HG02852 (cell line): ENCODE measurements around the gene KIAA0825.
"Not testable (repeated sequence)": the region's sequence is repeated elsewhere in the genome, so short reads cannot be mapped to it uniquely, and the experiment has no call there.

Experiments
- ATAC-seq: cut with Tn5 transposase; IDR thresholded peaks from one replicate; pipeline ENCODE4 v1.9.1; 2021; ENCODE audit warnings: mild to moderate bottlenecking, moderate library complexity; ENCODE audit not compliant: unreplicated experiment

KIAA0825 gene

DNA sequence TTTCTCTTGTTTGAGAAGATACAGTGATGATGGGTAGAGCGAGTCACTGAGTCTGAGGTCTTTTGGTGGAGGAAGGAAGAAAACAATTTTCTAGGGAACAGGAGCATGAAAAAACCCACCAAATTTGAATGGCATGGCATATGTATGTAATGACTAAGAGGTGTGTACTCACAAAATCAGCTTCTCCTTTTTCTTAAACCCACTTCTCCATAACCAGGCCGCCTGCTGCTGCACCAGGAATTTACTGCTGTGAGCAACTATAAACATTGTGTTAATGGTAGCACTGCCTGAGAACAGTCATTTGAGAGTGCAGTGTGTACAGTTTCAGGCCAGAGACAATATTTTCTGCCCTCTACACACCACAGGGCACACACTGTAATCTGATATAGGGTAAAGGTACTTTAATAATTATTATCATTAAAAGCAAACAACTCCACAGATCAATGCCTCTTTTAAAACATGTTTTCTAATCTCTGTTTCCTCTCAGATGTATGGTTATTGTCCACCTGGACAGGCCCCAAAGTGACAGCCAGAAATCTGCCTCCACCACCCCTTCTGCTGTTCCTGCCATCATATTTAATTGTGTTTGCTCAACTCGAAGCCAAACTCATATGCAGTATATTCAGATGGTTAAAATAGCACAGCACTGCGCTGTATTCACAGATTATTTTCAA is 241.6 kb downstream of the KIAA0825 start:
- ATAC-seq: no peak

- no peak for ATAC-seq
Measured at GRCh38 chr5:94375801-94376200, 242.6 kb downstream of the KIAA0825 start.

DNA sequence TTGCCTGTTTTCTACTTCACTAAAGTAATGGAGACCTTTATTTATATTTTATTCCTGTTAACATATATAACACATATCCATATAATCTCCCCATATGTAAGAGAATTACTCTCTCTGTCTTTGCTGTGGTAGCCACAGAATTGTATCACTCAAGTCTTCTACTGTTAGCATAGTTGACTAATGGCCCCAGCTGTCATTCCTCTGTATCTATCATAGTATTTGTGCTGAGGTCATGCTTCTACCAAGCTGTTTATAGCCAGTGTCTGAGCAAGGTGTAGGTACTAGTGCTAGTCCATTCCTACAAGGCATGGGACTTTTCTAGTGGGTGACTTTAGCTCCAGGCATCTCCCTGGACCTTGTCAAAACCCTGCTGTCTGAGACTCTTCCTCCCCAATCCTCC is 244.1 kb downstream of the KIAA0825 start:
- no peak for ATAC-seq

DNA sequence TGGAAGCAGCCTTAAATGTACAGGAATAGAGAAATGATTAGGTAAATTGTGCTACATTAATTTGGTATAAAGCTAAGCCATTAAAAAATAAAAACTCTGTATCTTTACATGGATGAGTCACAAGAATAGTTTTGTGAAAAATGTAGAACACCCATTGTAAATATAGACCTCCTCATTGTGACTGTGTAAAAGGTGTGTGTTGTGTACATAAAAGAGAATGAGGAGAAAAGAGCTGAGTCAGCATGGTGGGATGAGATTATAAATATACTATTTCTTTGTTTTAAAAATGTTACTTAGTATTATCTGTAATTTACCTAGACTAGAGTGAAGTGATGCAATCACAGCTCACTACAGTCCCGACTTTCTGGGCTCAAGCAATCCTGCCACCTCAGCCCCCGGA is 250.5 kb downstream of the KIAA0825 start:
- ATAC-seq: no peak

- no peak for ATAC-seq
Measured at GRCh38 chr5:94366811-94367210, 251.6 kb downstream of the KIAA0825 start.

GRCh38 chr5:94362857-94363256 is 255.5 kb downstream of the KIAA0825 start:
- ATAC-seq: no peak

GRCh38 chr5:94361832-94362796 is 256.3 kb downstream of the KIAA0825 start:
- ATAC-seq: no peak

GRCh38 chr5:94361161-94361560 is 257.2 kb downstream of the KIAA0825 start:
- no peak for ATAC-seq

GRCh38 chr5:94360382-94361130 is 257.8 kb downstream of the KIAA0825 start:
- ATAC-seq: no peak

DNA sequence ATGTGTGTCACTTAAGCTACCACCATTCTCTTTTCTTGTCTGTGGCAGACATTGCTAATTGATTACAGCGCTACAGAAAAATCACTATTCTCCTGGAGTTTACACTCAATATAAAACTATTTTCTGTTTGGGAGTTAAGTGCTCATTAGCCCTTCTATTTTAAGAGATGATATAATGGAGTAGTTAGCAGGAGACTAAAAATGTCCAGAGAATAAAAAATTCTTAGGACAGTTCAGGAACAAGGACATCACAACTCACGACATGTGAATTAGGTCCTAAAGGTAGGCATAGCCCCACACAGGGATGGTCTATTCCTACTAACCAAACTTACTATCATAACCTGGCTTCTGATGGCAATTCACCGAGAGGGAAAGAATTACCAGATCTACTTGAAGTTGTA is 258.5 kb downstream of the KIAA0825 start:
- no peak for ATAC-seq

DNA sequence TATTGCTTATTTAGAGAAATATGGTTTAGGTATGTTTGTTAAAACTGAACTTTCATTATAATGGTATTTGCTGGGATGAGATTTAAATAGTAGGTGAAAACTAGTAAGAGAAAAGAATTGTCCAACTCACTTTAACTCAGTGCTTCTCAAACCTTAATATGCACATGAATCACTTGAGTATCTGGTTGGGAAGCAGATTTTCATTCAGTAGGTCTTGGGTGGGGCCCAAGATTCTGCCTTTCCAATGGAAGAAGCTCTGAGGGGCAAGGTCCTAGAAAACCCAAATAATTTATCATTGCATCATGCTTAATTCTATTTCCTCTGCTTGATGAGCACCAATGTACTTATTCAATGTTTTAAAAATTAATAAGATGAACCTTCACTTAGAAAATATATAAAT is 262.6 kb downstream of the KIAA0825 start:
- ATAC-seq: no peak

GRCh38 chr5:94354837-94355485 is 263.4 kb downstream of the KIAA0825 start:
- not testable (repeated sequence) for ATAC-seq

GRCh38 chr5:94353605-94354004 is 264.8 kb downstream of the KIAA0825 start:
- ATAC-seq: no peak

DNA sequence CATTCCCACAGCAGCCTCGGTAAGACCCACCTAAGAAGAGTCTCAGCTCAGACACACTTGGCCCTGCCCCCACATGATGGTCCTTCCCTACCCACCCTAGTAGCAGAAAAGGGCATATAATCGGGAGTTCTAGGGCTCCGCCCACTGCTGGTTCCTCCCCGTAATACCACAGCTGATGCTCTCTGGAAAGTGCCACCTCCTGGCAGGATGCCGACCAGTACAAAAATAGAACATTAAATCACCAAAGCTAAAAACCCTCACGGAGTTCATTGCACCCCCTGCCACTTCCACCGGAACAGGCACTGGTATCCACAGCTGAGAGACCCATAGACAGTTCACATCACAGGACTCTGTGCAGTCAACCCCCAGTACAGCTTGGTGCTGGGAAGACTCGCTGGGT is 271.3 kb downstream of the KIAA0825 start:
- no peak for ATAC-seq

GRCh38 chr5:94345257-94345656 is 273.1 kb downstream of the KIAA0825 start:
- ATAC-seq: no peak

GRCh38 chr5:94337617-94338016 is 280.8 kb downstream of the KIAA0825 start:
- no peak for ATAC-seq

GRCh38 chr5:94335936-94336335 is 282.5 kb downstream of the KIAA0825 start:
- no peak for ATAC-seq

GRCh38 chr5:94329115-94329514 is 289.3 kb downstream of the KIAA0825 start:
- ATAC-seq: no peak

GRCh38 chr5:94326586-94326985 is 291.8 kb downstream of the KIAA0825 start:
- no peak for ATAC-seq

DNA sequence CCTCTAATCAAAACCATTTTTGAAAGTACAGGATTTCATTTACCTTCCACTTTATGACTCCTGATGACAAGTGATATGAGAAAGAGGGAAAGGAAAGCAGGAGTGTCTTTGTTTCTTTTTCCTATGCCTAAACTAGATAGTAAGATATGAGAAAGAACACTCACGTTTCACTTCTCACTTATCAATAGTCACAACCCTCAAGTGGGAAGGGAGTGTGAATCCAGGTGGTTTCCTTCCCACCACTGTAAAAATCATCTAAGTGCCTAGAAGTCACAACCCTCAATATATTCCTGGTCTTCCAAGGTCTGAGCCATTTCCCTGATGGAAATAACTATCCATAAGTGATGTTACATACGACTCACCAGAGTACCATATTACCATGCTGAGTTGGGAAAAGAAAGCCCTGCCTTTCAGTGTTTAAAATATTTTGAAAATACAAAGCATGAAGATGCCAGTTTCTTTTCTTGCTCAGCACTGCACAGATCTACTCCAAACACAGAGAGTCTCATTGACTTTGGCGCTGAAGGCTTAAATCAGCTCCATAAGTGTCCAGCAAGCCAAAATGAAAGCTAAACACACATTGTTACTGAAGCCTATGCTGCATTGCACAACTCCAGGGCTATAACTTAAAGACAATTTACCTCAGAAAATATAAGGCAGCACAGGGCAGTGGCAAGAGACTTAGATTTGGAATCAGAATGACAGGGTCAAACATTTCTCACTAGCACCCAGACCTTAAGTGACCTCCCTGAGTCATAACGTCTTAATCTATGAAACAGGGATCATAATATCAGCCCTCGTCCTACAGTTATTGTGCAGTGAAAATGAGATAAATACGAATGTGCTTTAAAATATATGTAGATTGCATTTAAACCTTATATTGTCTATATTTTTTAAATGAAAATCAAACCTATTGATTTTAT is 301.2 kb downstream of the KIAA0825 start:
- no peak for ATAC-seq
